HG02973 (cell line): ENCODE measurements around the gene MCEMP1.

ENCODE experiments used
- ATAC-seq: cut with Tn5 transposase; IDR thresholded peaks from one replicate; pipeline ENCODE4 v1.9.1; 2021; ENCODE audit warnings: moderate library complexity; ENCODE audit not compliant: unreplicated experiment

The MCEMP1 gene

DNA sequence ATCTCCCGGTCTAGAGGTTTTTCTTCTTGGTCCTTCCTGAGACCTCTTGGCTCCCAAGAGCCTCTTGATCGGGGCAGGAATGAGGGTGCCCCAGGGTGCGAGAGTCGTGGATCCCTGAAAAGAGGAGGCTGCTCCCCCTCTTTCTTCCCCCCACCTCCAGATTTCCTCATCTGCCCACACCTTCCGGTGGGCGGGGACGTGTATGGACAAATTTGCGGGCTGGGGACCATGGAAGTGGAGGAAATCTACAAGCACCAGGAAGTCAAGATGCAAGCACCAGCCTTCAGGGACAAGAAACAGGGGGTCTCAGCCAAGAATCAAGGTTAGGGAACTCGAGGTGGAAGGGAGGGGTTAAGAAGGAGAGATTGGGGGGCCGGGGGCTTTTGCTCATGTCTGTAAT lies at the start of gene MCEMP1:
Gene MCEMP1, plus strand, starts transcription at position 237 of the 400 bp plus-strand sequence. Its CDS starts 31 bp downstream, at position 268.
- no peak for ATAC-seq

DNA sequence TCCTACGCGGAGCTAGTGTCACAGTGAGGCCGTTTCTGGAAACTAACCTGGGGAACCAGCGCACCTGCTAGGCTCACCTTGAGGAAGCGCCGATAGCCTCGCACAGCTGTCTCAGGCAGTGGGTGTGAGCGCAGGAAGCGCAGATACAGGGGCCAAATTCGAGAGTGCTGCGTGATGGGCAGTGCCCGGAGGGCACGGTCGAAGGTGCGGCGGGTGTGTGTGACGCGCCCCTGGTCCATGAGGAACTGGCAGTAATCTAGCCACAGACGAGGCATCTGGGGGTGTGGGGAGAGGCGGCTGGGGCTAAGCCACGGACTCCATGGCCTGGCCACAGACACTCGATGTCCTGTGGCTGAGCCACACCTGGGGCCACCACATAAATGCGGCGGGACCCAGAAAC lies 49.7 kb upstream of the MCEMP1 start:
- no peak for ATAC-seq

DNA sequence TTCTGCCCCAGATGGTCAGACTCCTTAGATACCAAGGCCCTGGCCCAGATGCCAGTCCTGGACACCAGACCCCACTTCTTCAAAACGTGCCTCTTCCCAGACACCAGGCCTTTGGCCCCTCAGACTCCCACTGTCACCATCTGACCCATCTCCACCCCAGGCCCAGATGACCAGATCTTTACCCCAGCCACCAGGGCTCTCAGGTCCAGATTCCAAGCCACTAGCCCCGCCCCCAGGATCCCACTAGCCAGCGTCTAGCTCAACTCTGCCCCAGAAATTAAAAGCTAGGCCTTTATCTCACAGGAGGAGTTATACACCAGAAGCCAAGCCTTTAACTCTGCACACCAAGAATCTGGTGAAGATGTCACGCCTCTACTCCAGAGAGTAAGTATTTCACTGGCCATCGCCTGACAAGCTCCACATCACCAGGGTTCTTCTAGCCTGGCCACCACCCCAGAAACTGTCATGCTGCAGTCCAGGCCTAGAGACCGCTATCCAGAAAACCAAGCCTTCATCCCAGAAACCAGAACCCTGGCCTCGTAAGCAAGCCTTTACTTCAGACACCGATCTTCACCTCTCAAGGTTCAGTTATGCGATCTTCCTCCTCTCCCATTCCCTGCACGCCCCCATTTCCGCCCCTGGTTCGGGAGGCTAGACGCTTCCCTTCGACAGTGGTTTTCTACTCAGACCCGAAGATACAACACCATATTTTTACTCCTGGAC lies 48.1 kb upstream of the MCEMP1 start:
- no peak for ATAC-seq

GRCh38 chr19:7629347-7630054 lies 47.4 kb upstream of the MCEMP1 start, which contains the start of the genes PET100 and XAB2:
Gene PET100, plus strand, starts transcription at chr19:7629793. Its CDS starts 41 bp downstream, at chr19:7629834.
Gene XAB2, minus strand, starts transcription at chr19:7629545. Its CDS starts 18 bp downstream, at chr19:7629527.
- peak; percentile 71 for ATAC-seq

DNA sequence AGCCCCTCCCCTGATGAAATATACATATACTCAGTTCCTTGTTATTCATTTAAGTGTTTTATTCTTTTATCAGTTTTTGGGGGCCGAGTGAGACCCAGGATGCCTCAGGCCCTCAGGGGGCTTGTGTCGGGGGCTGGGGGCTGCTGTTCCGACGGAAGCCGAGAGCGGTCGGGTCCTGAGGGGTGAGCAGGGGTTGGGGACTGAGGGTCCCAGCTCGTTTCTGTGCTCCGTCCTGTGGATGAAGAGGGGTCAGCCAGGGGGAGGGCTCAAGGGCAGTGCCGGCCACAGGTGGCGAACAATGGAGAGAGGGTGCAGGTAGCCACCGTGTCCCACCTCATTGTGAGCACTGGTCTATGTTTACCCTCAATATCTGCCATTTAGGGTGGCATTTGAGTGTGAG lies 45.3 kb upstream of the MCEMP1 start:
- ATAC-seq = no peak

GRCh38 chr19:7632340-7633203 lies 44.3 kb upstream of the MCEMP1 start:
- no peak for ATAC-seq

- ATAC-seq = no peak
Measured at GRCh38 chr19:7633698-7634097, 43.2 kb upstream of the MCEMP1 start, which contains the start of gene PCP2. Gene PCP2, minus strand, starts transcription at chr19:7633719. Its CDS starts 262 bp downstream, at chr19:7633457.

- no peak for ATAC-seq
Measured at GRCh38 chr19:7635670-7636069, 41.2 kb upstream of the MCEMP1 start.

- no peak for ATAC-seq
Measured at GRCh38 chr19:7636317-7636690, 40.6 kb upstream of the MCEMP1 start.

GRCh38 chr19:7636691-7637373 lies 40.1 kb upstream of the MCEMP1 start, which contains the start of gene STXBP2:
Gene STXBP2, plus strand, starts transcription at chr19:7637110. Its CDS starts 40 bp downstream, at chr19:7637150.
- peak; percentile 49 for ATAC-seq

DNA sequence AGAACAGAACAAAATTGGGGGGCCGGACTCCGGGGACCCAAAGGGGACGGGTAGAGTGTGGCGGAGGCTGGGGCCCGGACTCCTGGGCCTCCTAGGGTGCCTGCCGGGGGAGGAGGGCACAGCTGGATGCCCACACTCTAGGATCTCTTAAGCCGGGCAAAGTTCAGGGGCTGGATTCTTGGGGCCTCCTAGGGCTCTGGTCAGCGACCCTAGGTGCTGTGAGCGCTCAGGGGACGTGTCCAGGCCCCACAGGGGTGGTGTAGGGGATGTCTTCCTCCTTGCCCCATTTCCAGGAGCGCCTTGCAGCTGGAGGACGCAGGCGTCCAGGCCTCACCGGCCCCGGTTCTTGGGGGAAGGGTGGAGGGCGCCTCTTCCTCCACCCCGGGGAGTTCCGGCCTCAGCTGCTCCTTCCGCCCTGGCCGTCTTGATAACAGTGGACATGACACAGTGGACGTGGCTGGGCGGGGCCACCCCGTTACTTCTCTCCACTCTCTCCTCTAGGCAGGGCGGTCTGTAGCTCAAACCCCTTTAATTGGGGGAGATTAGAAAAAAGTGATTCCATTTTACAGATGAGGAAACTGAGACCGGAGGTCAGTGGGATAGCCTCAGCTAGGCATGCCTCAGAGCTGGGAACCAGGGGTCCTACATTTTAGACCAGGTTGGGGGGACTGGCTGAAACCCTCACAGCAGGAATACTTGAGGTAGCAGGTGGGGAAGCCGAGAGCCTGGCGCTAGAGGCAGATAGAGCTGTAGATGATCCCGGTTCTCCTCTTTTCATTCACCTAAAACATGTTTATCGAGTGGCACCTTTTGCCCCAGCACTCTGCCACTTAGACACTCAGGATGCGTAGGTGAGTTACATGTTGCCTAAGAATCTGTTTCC lies 39.3 kb upstream of the MCEMP1 start:
- ATAC-seq = no peak

DNA sequence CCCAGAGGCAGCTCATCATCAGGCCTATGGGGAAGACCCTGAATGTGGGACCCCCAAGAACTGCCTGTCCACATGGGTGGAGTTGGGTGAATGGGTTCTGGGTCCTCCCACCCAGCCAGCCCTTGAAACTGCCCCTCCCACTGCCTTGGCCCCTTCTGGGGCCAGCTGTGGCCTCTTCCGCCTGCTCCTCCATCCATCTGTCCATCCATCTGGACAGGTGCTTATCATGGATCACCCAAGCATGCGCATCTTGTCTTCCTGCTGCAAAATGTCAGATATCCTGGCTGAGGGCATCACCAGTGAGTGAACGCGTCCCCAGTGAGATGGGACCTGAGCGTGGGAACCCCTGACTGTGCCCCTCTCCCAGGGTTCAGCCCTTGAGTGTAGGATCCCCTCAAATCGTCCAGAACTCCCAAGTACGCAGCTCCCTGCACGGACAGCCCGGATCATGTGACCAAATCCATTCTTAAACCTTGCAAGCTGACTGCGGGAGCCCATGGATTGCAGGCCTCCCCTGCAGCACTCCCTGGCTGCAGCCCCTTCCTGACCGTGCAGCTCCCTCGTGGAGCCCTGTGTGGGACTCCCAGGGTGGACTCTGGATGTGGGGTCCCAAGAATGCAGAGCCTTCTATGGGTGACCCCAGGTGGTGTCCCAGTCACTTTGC lies 38.0 kb upstream of the MCEMP1 start:
- ATAC-seq = no peak

DNA sequence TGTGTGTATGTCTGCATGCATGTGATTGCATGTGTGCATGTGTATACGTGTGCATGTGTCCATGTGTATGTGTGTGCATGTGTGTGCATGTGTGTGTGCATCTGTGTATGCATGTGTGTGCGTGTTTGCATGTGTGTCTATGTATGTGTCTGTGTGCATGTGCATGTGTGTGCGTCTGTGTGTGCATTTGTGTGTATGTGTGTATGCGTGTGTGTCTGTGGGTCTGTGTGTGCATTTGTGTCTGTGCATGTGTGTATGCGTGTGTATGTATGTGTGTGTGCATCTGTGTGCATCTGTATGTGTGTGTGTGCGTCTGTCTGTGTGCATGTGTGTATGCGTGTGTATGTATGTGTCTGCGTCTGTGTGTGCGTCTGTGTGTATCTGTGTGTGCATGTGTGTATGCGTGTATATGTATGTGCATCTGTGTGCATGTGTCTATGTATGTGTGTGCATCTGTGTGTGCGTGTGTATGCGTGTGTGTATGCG lies 37.0 kb upstream of the MCEMP1 start:
- no peak for ATAC-seq

DNA sequence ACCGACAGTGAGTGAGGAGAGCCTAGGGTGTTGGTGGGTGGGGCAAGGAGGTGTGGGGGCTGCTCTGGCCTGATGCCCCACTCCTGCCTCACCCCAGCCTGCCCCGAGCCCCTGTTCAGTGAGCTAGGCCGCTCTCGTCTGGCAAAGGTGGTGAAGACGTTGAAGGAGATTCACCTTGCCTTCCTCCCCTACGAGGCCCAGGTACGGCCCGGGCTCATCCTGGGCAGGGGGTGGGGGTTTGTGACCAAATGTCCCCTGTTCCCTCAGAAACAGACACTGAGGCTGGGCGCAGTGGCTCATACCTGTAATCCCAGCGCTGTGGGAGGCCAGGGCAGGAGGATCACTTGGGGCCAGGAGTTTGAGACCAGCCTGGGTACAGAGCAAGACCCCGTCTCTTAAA lies 36.1 kb upstream of the MCEMP1 start:
- no peak for ATAC-seq

DNA sequence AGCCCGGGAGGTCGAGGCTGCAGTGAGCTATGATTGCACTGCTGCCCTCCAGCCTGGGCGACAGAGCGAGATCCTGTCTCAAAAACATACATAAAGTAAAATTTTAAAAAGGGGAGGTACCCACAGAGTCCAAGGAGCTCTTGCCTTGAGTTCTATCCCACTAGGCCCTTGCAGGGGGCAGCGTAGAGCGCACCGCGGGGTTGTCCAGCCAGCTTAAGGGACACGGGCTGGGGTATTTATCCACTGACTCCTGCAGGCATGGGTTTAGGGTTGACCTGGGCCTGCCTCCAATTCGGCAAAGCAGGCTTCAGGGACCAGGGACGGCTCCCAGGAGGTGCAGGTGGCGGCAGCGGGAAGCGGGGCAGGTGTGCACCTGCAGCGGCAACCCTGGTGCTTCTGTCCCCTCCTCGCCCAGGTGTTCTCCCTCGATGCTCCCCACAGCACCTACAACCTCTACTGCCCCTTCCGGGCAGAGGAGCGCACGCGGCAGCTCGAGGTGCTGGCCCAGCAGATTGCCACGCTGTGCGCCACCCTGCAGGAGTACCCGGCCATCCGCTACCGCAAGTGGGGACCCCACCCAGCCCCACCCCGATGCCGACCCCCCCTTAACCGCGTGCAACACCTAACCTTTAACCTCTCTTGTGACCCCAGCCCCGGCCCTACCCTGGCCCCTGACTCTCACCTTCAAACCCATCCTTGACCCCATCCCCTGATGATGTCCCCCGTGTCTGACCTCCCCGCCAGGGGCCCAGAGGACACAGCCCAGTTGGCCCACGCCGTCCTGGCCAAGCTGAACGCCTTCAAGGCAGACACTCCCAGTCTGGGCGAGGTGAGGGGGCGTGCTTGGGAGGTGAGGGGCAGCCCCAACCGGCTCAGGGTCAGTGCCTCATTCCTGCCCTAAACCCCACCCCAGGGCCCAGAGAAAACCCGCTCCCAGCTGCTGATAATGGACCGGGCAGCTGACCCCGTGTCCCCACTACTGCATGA lies 35.3 kb upstream of the MCEMP1 start:
- ATAC-seq = no peak

DNA sequence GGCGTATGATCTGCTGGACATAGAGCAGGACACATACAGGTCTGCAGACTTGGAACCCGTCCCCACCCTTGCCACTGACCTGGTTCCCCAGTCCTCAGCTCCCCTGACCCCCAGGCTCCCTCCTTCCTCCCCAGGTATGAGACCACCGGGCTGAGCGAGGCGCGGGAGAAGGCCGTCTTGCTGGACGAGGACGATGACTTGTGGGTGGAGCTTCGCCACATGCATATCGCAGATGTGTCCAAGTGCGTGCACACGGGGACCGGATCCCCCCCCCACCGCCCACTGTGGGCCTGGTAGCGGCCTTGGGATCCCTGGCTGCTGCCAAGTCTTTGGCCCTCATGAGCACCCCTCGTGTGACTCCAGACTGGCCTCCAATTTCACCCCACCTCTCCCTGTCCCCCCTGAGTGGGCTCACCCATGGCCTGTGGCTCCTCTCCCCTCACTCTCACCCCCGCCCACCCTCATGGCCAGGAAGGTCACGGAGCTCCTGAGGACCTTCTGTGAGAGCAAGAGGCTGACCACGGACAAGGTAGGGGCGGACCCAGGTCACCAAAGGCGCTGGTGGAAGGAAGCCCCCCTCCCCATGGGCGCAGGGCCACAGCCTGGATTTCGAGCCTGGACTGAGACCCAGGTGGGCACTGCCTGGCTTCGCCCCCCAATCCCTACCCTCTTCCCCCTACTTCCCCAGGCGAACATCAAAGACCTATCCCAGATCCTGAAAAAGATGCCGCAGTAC lies 34.4 kb upstream of the MCEMP1 start:
- no peak for ATAC-seq

DNA sequence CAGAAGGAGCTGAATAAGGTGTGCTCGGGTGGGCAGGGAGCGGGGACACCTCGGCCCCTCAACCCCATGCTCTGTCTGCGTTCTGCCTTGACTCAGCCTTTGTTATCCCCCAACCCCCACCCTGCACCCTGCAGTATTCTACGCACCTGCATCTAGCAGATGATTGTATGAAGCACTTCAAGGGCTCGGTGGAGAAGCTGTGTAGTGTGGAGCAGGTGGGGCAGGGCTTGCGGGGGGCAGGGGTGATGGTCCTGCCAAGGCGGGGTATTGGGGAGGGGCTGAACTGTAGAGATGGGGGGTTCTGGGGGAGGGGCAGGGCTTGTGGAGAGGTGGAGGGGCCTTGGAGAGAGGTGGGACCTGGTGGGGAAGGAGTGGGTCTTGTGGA lies 33.9 kb upstream of the MCEMP1 start:
- ATAC-seq = no peak
